Small intestine (tissue), 7 donors: ENCODE data around the gene GALR3. TPM values are rescaled to one million over a fixed set of nuclear protein-coding genes. Genes with fewer than 3 reads are reported as not detected.
"Not testable (repeated sequence)": the region's sequence is repeated elsewhere in the genome, so short reads cannot be mapped to it uniquely, and the experiment has no call there.

Experiments
- DNase-seq, 2 donors: peaks; one replicate each; pipeline versions ENCODE4 v3.0.0 to v3.0.0-alpha.2; 2013
- FAIRE-seq: peaks from 2 replicates; lab custom pipeline; 2012; peaks lifted over from hg19 to GRCh38; lab: Jason Lieb, UNC
- H3K27ac ChIP-seq, 3 donors: one replicate each; pipeline ENCODE4 v1.5.1; 2013; ENCODE audit warnings: low read length in 2 of 3, mild to moderate bottlenecking in 2 of 3, control low read depth in 1 of 3, inconsistent platforms in 1 of 3, low read depth in 1 of 3, moderate library complexity in 1 of 3
- H3K27me3 ChIP-seq, 3 donors: one replicate each; pipeline ENCODE4 v1.6.1; 2013; ENCODE audit warnings: low read length in 3 of 3, inconsistent platforms in 1 of 3; ENCODE audit not compliant: control insufficient read depth in 3 of 3, insufficient read depth in 3 of 3
- H3K36me3 ChIP-seq, 3 donors: one replicate each; pipeline ENCODE4 v1.6.1; 2013; ENCODE audit warnings: low read length in 3 of 3, inconsistent platforms in 1 of 3, low read depth in 1 of 3, mild to moderate bottlenecking in 1 of 3, moderate library complexity in 1 of 3; ENCODE audit not compliant: control insufficient read depth in 3 of 3, insufficient read depth in 2 of 3
- H3K4me1 ChIP-seq, 3 donors: one replicate each; pipeline ENCODE4 v1.6.1; 2013; ENCODE audit warnings: low read length in 2 of 3, inconsistent platforms in 1 of 3, low read depth in 1 of 3, mild to moderate bottlenecking in 1 of 3, moderate library complexity in 1 of 3; ENCODE audit not compliant: control insufficient read depth in 3 of 3, insufficient read depth in 2 of 3
- H3K4me3 ChIP-seq, 3 donors: one replicate each; pipeline ENCODE4 v1.5.1; 2013; ENCODE audit warnings: low read length in 3 of 3, control low read depth in 1 of 3, inconsistent platforms in 1 of 3, low read depth in 1 of 3, mild to moderate bottlenecking in 1 of 3, moderate library complexity in 1 of 3
- H3K9me3 ChIP-seq, 2 donors: one replicate each; pipeline ENCODE4 v1.6.1; 2013; ENCODE audit warnings: low read depth in 1 of 2, low read length in 1 of 2; ENCODE audit not compliant: control insufficient read depth in 2 of 2, insufficient read depth in 1 of 2
- WGBS, 3 donors: extraction: QIAGEN DNeasy Blood & Tissue Kit; methylation state at CpG; one replicate each; pipeline ENCODE4 v1.1.7; 2013; 5-methylcytosine and 5-hydroxymethylcytosine counted together
- polyA plus RNA-seq, 4 donors: library from polyadenylated mRNA; stranded (reverse) in 3 of 4; unstranded in 1 of 4; fragments of 200-250 nt in 3 of 4; fragments of 120-200 nt in 1 of 4; gene quantifications; one replicate each; pipeline versions ENCODE4 v1.2.1 to v1.2.3, GENCODE V29; 2013
- donor health status: healthy with polysubstance abuse.
- donor health status: control.
- donor health status: control.
- donor health status: Bipolar disorder and iron deficiency.
- donor health status: healthy.

GALR3 gene
- polyA plus RNA-seq, 4 donors = 0.04 TPM; not detected in 3

- not testable (repeated sequence) for DNase-seq, H3K36me3 ChIP-seq, H3K9me3 ChIP-seq, H3K4me3 ChIP-seq, FAIRE-seq, H3K27ac ChIP-seq, H3K27me3 ChIP-seq
- peaks cover 3 to 30% (median 5%) of the 10 kb centered on the region in 3 donors for H3K4me1 ChIP-seq
- 78 to 85% (median 79%) methylated on average over 8 to 9 of the region's 9 CpGs for WGBS, 3 donors
Observed at GRCh38 chr22:37799979-37800378, 23.2 kb upstream of the GALR3 start.

DNA sequence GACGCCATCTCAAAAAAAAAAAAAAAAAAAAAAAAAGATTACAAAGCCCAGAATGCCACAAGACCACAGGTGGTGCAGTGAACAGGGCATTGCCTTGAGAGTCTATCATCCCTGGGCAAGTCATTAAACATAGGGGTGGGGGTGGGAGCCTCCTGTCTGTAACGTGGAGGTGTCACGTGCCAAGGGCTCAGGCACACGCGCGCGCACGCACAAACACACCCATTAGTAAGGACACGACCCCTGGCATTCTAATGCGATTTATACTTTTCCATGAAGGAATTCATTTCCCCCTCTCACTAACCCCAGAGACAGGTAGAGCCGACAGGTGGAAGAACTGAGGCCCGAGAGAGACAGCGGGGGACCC, 21.3 kb upstream of the GALR3 start:
- Histone ChIP-seq H3K4me3 (peak overlapping the region; percentile 61 to 87 (median 65)), H3K4me1 (peaks cover 3 to 20% (median 5%) of the 10 kb centered on the region in 3 donors), H3K9me3 (no peaks in the 10 kb centered on the region), H3K36me3 (no peaks in the 10 kb centered on the region), H3K27me3 (no peaks in the 10 kb centered on the region), H3K27ac (peak overlapping the region in 2 of 3 donors; percentile 84 to 92)
- FAIRE-seq (no peak), DNase-seq (peak; percentile 59 to 78)
- WGBS, 3 donors = 0 to 2% (median 2%) methylated on average over 10 to 13 of the region's 13 CpGs

DNA sequence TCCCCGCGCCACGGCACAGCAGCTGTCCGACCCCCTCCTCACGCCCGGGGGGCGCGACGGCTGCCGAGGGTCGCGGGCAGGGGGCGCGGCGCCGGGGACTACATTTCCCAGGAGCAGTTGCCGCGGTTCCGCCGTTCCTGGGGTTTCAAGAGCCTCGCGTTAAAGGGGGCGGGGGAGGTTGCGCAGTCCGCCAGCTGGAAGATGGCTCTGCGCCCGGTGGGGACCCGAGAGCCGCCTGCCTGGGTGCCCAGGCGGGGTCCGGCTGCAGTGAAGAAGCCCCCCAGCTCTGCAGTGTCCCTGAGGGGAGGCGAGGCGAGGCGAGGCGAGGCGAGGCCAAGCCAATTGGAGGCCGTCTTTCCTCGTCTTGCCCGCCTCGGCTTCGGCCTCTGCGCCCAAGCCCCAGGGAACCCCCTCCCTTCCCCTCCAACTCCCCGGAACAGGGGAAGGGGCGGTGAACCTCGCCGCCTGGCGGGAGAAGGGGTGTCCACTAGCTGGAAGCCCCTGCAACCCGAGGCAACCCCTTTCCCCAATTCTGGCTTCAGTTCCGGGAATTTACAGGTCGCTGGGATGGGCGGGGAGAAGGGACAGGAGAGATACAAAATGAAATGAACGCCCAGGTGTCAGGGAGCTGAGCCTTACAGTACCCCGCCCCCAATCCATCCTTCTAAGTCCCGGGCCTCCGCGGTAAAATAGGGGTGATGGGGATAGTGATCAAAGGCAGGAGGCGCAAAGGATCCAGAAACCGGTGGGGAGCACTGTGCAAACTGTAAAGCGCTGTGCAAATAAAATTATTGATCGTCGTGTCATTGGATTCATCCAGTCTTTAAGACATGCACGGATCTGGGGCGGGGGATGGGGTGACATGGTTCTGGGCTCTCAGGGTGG, 20.6 kb upstream of the GALR3 start:
- peak overlapping the region; percentile 61 to 87 (median 65) for H3K4me3 ChIP-seq
- peaks cover 3 to 20% (median 5%) of the 10 kb centered on the region in 3 donors for H3K4me1 ChIP-seq
- FAIRE-seq = no peak
- H3K27ac ChIP-seq = peak overlapping the region; percentile 42 to 92 (median 84)
- no peaks in the 10 kb centered on the region for H3K9me3 ChIP-seq
- H3K36me3 ChIP-seq = no peaks in the 10 kb centered on the region
- 1 to 2% (median 1%) methylated on average over 53 to 63 of the region's 63 CpGs for WGBS, 3 donors
- DNase-seq = peak; percentile 57 to 90
- no peaks in the 10 kb centered on the region for H3K27me3 ChIP-seq

DNA sequence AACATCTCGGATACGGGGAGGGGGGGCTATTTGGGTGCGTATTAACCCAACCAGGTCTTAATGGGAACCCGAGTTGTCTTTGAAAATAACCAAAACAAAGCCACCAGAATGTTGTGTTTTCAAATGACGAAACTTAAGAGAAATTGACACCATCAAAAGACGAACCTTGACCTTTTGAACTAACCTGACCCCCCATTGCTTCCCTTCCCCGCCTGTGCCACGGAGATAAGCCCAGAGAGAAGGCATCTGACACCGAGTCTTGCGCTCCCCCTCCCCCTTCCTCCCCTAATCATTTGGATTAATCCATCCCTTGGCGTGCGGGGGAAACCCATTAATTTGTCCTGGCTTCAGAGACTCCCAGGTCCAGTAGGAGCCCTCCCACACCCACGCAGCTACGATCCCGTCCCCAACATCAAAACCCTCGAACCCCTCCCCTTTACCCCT, 20.0 kb upstream of the GALR3 start:
- Histone ChIP-seq H3K27me3 (no peaks in the 10 kb centered on the region), H3K9me3 (no peaks in the 10 kb centered on the region), H3K4me1 (peaks cover 3 to 24% (median 5%) of the 10 kb centered on the region in 3 donors), H3K27ac (peak overlapping the region in 2 of 3 donors; percentile 84 to 92), H3K4me3 (peak overlapping the region in 2 of 3 donors; percentile 61 to 87), H3K36me3 (no peaks in the 10 kb centered on the region)
- FAIRE-seq (no peak), DNase-seq (peak; percentile 66 to 77)
- WGBS, 3 donors = 7 to 22% (median 16%) methylated on average over 16 of the region's 16 CpGs

GRCh38 chr22:37803639-37804351, 19.4 kb upstream of the GALR3 start:
- Histone ChIP-seq H3K36me3 (no peaks in the 10 kb centered on the region), H3K9me3 (no peaks in the 10 kb centered on the region), H3K4me3 (peak overlapping the region in 2 of 3 donors; percentile 64 to 87), H3K4me1 (peaks cover 3 to 26% (median 5%) of the 10 kb centered on the region in 3 donors), H3K27me3 (no peaks in the 10 kb centered on the region), H3K27ac (peak overlapping the region in 2 of 3 donors; percentile 78 to 92)
- no peak for FAIRE-seq
- DNase-seq = peak in 1 of 2 donors; percentile 47
- 55 to 61% (median 56%) methylated on average over 34 of the region's 34 CpGs for WGBS, 3 donors

- Histone ChIP-seq H3K4me3 (peak overlapping the region; percentile 21 to 87 (median 64)), H3K9me3 (no peaks in the 10 kb centered on the region), H3K27ac (peak overlapping the region; percentile 78 to 92 (median 82)), H3K4me1 (peaks cover 3 to 26% (median 5%) of the 10 kb centered on the region in 3 donors), H3K36me3 (no peaks in the 10 kb centered on the region), H3K27me3 (no peaks in the 10 kb centered on the region)
- WGBS, 3 donors = 4 to 7% (median 5%) methylated on average over 16 to 29 of the region's 29 CpGs
- DNase-seq (peak in 1 of 2 donors; percentile 48), FAIRE-seq (no peak)
Observed at GRCh38 chr22:37804352-37804880, 18.8 kb upstream of the GALR3 start.

DNA sequence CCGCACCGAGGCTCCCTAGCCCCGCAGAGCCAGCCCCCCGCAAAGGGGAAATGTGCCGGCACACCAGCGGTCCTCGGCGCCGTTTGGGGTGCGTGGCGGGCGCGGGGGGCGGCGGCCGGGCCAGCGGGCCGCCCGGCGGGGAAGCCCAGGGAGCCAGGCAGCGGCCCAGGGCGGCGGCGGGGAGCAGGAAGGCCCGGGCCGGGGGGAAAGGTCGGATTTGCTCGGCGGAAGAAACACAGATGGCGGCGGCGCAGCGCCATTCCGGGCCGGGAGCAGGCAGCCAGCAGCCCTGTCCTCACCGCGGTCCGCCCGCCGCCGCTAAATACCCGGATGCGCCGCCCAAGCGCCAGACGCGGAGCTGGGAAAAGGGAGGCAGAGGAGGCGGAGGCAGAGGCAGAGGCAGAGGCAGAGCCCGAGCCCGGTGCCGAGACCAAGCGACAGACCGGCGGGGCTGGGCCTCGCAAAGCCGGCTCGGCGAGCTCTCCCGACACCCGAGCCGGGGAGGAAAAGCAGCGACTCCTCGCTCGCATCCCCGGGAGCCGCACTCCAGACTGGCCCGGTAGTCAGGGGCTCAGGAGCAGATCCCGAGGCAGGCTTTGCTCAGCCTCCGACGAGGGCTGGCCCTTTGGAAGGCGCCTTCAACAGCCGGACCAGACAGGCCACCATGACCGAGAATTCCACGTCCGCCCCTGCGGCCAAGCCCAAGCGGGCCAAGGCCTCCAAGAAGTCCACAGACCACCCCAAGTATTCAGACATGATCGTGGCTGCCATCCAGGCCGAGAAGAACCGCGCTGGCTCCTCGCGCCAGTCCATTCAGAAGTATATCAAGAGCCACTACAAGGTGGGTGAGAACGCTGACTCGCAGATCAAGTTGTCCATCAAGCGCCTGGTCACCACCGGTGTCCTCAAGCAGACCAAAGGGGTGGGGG, 18.0 kb upstream of the GALR3 start:
- Histone ChIP-seq H3K9me3 (no peaks in the 10 kb centered on the region), H3K27ac (peak overlapping the region; percentile 78 to 92 (median 82)), H3K4me1 (peaks cover 3 to 26% (median 5%) of the 10 kb centered on the region in 3 donors), H3K27me3 (no peaks in the 10 kb centered on the region), H3K36me3 (peaks cover 0 to 4% (median 0%) of the 10 kb centered on the region in 3 donors), H3K4me3 (peak overlapping the region; percentile 21 to 87 (median 64))
- FAIRE-seq = no peak
- peak; percentile 83 to 95 for DNase-seq
- 2 to 4% (median 3%) methylated on average over 70 to 87 of the region's 87 CpGs for WGBS, 3 donors
